Panc1 (cell line): ENCODE results near the gene ARMC5. TPM values are rescaled to one million over a fixed set of nuclear protein-coding genes. Genes with fewer than 3 reads are reported as not detected.

Experiments
- ATAC-seq: fragments of 200-7000 bp; cut with Tn5 transposase; 2 replicates; pipeline ENCODE4 v1.9.1; 2020; ENCODE audit warnings: mild to moderate bottlenecking, moderate library complexity
- BruUV-seq: library from RNA; stranded (reverse); fragments of 400-500 nt; replicated peaks from 2 replicates; lab custom pipeline; 2021; lab: Mats Ljungman, UMichigan
- CTCF ChIA-PET: fragments of 300-600 bp; sonication (Branson Sonifier 250); formaldehyde crosslinking; loops from one replicate; lab custom pipeline; 2022; ENCODE audit warnings: antibody characterized with exemption; lab: Charles Lee
- POLR2A ChIA-PET: fragments of 300-600 bp; sonication (Branson Sonifier 250); formaldehyde crosslinking; loops from one replicate; lab custom pipeline; 2022; ENCODE audit warnings: antibody characterized with exemption; lab: Charles Lee
- DNase-seq: peaks from one replicate; pipeline ENCODE4 v3.0.0-alpha.2; 2010; ENCODE audit warnings: low read depth, low spot score
- H3K27ac ChIP-seq: 2 replicates; pipeline ENCODE4 v1.5.1; 2011; ENCODE audit warnings: mild to moderate bottlenecking, low read length, inconsistent platforms
- H3K27me3 ChIP-seq: fragments of 200-500 bp; sonication (Bioruptor generic); 2 replicates; pipeline ENCODE4 v1.6.0; 2014; ENCODE audit warnings: low read length, inconsistent platforms; ENCODE audit not compliant: control insufficient read depth, insufficient read depth
- H3K36me3 ChIP-seq: fragments of 200-500 bp; sonication (Bioruptor generic); 2 replicates; pipeline ENCODE4 v1.5.1; 2014; ENCODE audit warnings: inconsistent platforms, mild to moderate bottlenecking, low read length, moderate library complexity; ENCODE audit not compliant: control insufficient read depth, insufficient read depth
- H3K4me1 ChIP-seq: 2 replicates; pipeline ENCODE4 v1.5.1; 2011; ENCODE audit warnings: inconsistent platforms, mild to moderate bottlenecking, low read length, moderate library complexity; ENCODE audit not compliant: control insufficient read depth, insufficient read depth
- H3K4me3 ChIP-seq, 2 experiments: 2 replicates each; pipeline ENCODE4 v1.5.1; 2011 to 2012; ENCODE audit warnings: low read depth in 2 of 2, low read length in 2 of 2, mild to moderate bottlenecking in 2 of 2, inconsistent platforms in 1 of 2, moderate library complexity in 1 of 2
- H3K9me3 ChIP-seq: fragments of 200-500 bp; sonication (Bioruptor generic); 2 replicates; pipeline ENCODE4 v1.5.1; 2014; ENCODE audit warnings: low read depth, mild to moderate bottlenecking, inconsistent platforms, low read length, moderate library complexity; ENCODE audit not compliant: control insufficient read depth, insufficient read depth
- CTCF ChIP-seq: fragments of 450-650 bp; IDR thresholded peaks from 2 replicates; pipeline ENCODE4 v1.5.1; 2017; ENCODE audit warnings: mild to moderate bottlenecking
- POLR2AphosphoS5 ChIP-seq: IDR thresholded peaks from 2 replicates; pipeline ENCODE4 v1.6.1; 2012; ENCODE audit warnings: mild to moderate bottlenecking, low read depth, low read length, moderate library complexity
- REST ChIP-seq, 2 experiments: IDR thresholded peaks; 2 replicates each; pipeline ENCODE4 v1.6.1; 2011 to 2012; ENCODE audit warnings: low read depth in 2 of 2, control low read depth in 1 of 2, low read length in 1 of 2, mild to moderate bottlenecking in 1 of 2, moderate library complexity in 1 of 2; ENCODE audit not compliant: insufficient read depth in 1 of 2
- SIN3A ChIP-seq: IDR thresholded peaks from 2 replicates; pipeline ENCODE4 v1.6.1; 2012; ENCODE audit warnings: low read depth, mild to moderate bottlenecking, low read length, moderate library complexity, borderline replicate concordance; ENCODE audit not compliant: insufficient read depth
- TCF7L2 ChIP-seq: IDR thresholded peaks from 2 replicates; pipeline ENCODE4 v1.6.1; 2011; ENCODE audit warnings: mild to moderate bottlenecking, low read depth, low read length, inconsistent platforms
- in situ Hi-C: cut with HindIII; loops from 2 replicates; pipeline ENCODE4 v1.10.0; 2016; ENCODE audit warnings: low sequenced_read_pairs, low pct_unique_long_range_greater_than_20kb
- intact Hi-C: fragments of 100-400 bp; cut with micrococcal nuclease; formaldehyde crosslinking; loops from one replicate; pipeline ENCODE4 v1.10.0; 2022; ENCODE audit not compliant: unreplicated experiment
- total RNA-seq: library from RNA; stranded (reverse); gene quantifications from one replicate; pipeline ENCODE4 v1.2.1, GENCODE V29; 2021; ENCODE audit not compliant: unreplicated experiment

ARMC5 gene
- total RNA-seq, 1 experiment from 2014 or later, result 19.8 TPM

DNA sequence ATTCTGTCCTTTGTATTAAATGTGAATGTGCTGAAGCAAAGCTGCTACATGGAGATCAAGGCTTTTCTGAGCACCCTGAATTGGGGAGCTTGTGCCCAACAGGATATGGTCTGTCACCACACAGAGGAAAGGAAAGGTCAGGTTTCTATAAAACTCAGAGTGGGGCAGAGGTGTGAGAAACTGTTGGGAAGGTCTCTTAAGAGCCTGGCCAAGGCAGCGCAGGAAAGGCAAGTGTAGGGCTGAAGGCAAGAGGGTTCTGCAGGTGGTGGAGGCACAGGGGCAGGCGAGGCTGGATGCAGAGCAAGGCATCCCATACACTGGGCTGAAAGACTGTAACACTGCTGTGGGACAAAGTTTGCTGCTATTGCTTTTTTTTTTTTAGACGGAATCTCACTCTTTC is 39.3 kb upstream of the ARMC5 start:
- intact Hi-C loops (no loop called here), in situ Hi-C loops (no loop called here)
- ChIA-PET CTCF (no interaction called here), POLR2A (no interaction called here)
- Histone ChIP-seq H3K4me1 (no peaks in the 10 kb centered on the region), H3K27me3 (no peaks in the 10 kb centered on the region), H3K4me3 (no peak overlapping the region), H3K36me3 (no peaks in the 10 kb centered on the region), H3K9me3 (no peaks in the 10 kb centered on the region), H3K27ac (no peak overlapping the region)
- no peak for TF ChIP-seq SIN3A
- ATAC-seq (no peak), DNase-seq (no peak)
- no TSS peak for BruUV-seq

GRCh38 chr16:31421587-31421986 is 37.7 kb upstream of the ARMC5 start:
- ChIA-PET CTCF (no interaction called here), POLR2A (no interaction called here)
- TF ChIP-seq REST (IDR thresholded peaks at IDR 0.05; ENCODE audit: insufficient read depth in 1 of 2, low read depth in 2 of 2, low read length in 1 of 2) (no peak), TCF7L2 (no peak), SIN3A (no peak), POLR2AphosphoS5 (no peak), CTCF (no peak)
- H3K36me3 ChIP-seq, result no peaks in the 10 kb centered on the region
- no peaks in the 10 kb centered on the region for H3K4me1 ChIP-seq
- no TSS peak for BruUV-seq
- no peak for DNase-seq
- H3K27me3 ChIP-seq, result no peaks in the 10 kb centered on the region
- H3K4me3 ChIP-seq, result no peak overlapping the region
- in situ Hi-C loops (no loop called here), intact Hi-C loops (no loop called here)
- ATAC-seq, result no peak
- no peaks in the 10 kb centered on the region for H3K9me3 ChIP-seq
- no peak overlapping the region for H3K27ac ChIP-seq

DNA sequence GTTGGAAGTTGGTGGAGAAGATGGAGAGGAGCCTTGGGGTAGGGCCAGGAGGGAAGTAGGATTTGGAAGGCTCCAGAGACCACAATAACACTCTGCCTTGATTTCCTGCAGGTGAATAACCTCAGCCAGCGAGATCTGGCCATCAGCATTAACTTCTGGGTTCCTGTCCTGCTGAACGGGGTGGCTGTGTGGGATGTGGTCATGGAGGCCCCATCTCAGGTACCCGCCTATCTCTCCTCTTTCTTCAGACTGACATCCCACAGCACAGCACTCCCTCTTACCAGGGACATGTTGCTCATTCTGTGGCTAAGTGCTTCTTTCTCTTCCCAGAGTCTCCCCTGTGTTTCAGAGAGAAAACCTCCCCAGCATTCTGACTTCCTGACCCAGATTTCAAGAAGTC is 36.1 kb upstream of the ARMC5 start:
- no TSS peak for BruUV-seq
- no peak overlapping the region for H3K4me3 ChIP-seq

More for the DNA sequence above, 36.1 kb upstream of the ARMC5 start:
- intact Hi-C loops (no loop called here), in situ Hi-C loops (no loop called here)
- no peak for TF ChIP-seq POLR2AphosphoS5
- no peak for TF ChIP-seq REST (IDR thresholded peaks at IDR 0.05; ENCODE audit: insufficient read depth in 1 of 2, low read depth in 2 of 2, low read length in 1 of 2)
- TF ChIP-seq TCF7L2, result no peak
- no peak for TF ChIP-seq CTCF
- no peak for TF ChIP-seq SIN3A
- no peaks in the 10 kb centered on the region for H3K36me3 ChIP-seq
- POLR2A ChIA-PET, result no interaction called here
- H3K4me1 ChIP-seq, result no peaks in the 10 kb centered on the region
- ATAC-seq, result no peak
- no peaks in the 10 kb centered on the region for H3K9me3 ChIP-seq
- CTCF ChIA-PET, result no interaction called here
- H3K27ac ChIP-seq, result no peak overlapping the region
- H3K27me3 ChIP-seq, result no peaks in the 10 kb centered on the region
- no peak for DNase-seq
